Right ventricle myocardium superior (tissue), 1 donor: ENCODE results near the gene MTSS2. TPM values are rescaled to one million over a fixed set of nuclear protein-coding genes. Genes with fewer than 3 reads are reported as not detected.

Experiments used
- ATAC-seq: fragments of 200-7000 bp; cut with Tn5 transposase; one replicate; pipeline ENCODE4 v1.9.1; 2020; ENCODE audit warnings: mild to moderate bottlenecking; ENCODE audit not compliant: poor library complexity
- DNase-seq: peaks from one replicate; pipeline ENCODE4 v3.0.0-alpha.2; 2020
- intact Hi-C: fragments of 100-400 bp; cut with DNase I; formaldehyde crosslinking; loops from one replicate; pipeline ENCODE4 v1.11.2; 2022
- total RNA-seq: library from RNA; stranded (reverse); fragmentation: NEBNext Ultra II Directional; extraction: Animal tissue kit (Norgen Biotek cat#: 25700); gene quantifications from one replicate; pipeline ENCODE4 v1.2.1, GENCODE V29; 2021
- donor health status: DM: no; HTN: yes; CAD: no; lungs with severe emphysema.

The MTSS2 gene
- total RNA-seq, 1 donor from 2014 or later: 74.1 TPM

DNA sequence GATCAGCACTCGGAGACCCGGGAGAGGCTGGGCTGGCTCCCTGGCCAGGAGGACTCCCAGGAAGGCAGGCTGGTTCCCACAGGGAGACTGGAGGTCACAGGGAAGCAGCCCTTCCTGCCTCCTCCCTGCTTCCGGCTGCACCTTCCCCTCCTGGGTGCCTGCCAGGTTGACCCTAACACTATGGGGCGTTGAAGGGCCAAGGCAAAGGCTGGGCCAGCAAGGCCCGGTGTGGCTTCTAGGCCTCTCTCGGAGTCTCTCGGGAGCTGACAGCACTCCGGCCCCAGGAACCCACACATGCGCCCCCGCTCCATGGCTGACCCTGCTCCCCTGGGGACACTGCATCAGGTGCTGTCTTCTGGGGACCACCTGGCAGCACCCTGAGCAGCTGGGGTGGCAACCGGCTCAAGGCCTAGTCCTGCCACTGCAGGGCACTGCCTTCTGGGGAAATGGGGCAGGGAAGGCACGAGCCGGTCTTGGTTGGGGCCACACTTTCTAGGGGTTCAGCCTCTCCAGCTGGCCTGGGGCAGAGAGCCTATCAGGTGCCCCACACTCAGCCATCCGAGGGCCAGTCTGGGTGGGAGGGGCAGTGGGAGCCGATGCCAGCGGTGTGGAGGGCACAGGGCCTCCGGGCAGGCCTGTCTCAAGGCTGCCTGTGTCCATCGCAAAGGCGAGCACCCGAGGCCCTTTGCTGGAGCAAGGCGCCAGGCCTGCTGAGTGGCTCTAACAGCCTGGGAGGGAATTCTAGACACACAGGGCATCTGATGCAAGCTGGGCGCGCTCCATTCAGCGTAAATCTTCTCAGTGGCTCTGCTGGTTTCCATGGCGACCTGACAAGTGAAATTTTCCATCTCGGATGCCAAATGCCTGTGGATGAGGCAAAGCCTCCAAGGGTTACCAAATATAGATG lies 5.6 kb upstream of the MTSS2 start:
- intact Hi-C loops: no loop called here
- ATAC-seq (peak; percentile 8), DNase-seq (peak; percentile 80)

DNA sequence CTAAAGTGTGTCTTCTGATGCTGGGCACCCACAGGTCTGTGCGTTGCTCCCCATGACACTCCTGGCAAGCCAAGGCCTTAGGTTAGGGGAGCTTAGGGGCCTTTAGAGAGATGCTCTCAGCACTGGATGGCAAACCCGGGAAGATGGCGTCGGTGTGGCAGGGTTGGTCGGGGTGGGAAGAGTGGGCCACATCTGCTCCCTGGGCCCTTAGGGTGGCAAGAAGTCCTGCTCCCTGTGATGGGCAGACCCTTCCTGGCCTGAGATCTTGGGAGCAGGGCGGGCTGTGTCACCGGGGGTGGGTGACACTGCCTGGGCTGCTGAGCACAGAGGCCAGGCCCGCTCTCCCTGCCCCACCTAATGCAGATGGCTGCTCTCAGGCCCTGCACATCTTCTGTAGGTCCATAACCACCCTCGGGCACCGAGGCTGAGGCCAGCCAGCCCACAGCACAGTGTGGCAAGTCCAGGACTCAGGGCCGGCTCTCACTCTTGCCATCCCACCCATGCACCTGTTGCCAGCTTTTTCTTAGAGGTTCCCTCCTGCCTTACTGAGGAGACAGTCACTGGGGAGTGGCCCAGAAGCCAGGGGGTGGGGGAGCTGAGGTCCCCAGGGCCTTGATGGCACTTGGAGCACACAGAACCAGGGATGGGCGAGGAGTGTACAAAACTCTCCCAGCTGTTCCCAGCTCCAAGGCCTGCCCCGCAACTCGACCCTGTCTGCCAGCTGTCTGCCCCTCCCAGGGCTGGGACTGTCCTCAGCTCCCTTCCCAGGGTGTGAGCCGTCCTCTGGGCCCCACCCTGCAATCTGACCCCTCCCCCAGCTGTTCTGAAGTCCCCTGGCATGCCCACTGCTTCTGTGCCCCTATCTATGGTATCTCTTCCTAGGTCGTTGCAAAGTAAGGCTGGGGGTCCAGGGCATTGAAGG lies 4.4 kb upstream of the MTSS2 start:
- ATAC-seq (no peak), DNase-seq (peak; percentile 38)
- intact Hi-C loops: loop anchor here (5.0 kb wide), 1 partner anchor 47 kb away; no protein-coding TSS in a partner anchor

DNA sequence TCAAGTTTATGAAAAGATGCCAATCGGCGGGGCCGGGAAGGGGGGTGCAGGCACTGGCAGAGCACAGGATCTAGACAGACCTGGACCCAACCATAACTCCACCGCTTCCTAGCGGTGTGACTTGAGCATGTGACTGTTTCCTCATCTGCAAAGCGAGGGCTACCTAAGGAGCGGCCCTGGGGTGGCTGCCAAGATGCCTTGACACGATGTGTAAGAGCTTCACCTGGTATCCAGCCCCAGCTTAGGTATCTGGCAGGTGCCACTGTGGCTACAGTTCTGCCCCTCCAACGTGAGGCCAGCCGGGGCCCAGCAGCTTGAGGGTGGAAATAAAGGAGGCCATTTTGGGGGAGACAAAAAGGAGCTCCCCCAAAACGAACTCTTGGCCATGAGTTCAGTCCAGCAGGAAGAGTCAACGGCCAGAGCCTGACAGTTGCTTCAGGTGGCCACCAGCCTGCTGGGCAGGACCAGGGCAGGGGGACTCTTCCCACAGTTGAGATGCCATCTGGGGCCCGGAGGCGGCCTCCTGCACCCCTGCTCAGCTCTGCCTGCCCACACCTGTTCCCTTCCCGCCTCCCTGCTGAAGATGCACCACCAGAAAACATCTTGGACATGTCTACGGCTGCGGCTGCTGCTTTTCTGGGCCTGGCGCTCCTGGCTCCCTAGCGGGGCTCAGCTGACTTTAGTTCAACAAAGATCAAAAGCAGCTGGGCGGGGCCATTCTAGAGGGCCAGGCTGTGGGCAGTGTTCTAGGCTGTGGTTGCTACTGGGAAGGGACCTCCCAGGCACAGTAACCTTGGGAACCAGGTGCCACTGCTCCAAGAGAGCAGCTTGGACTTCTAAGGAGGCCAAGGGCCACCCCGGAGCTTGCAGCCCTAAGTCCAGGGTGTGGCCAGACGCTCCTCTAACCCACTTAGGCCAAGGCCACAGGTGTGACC lies 3.4 kb upstream of the MTSS2 start:
- intact Hi-C loops: loop anchor here (5.0 kb wide), 1 partner anchor 48 kb away; no protein-coding TSS in a partner anchor
- DNase-seq (peak; percentile 72), ATAC-seq (peak; percentile 18)

DNA sequence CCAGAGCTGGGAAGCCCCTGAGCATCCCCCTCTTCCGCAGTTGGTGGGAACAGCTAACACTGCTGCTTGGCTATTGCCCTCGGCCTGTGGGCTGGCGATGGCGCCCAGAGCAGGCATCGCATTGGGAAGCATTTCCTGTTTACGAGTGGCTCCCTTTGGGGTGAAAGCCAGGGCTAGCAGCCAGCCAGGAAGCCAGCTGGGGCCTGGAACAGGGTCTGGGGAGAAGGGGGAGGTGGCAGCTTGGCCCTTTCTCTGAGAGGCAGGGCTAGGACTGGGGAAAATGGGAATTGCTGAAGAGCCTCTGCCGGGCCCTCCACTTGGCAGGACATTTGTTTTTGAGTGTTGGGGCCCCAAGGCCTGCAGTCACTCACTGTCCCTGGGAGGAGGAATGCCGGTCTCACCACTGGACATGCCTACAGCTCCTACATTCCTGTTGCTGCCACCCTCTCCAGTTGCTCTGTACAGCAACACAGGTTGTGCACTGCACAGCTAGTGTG lies 2.4 kb upstream of the MTSS2 start:
- DNase-seq (peak; percentile 86), ATAC-seq (peak; percentile 28)
- intact Hi-C loops: loop anchor here (5.0 kb wide), 1 partner anchor 49 kb away; no protein-coding TSS in a partner anchor

DNA sequence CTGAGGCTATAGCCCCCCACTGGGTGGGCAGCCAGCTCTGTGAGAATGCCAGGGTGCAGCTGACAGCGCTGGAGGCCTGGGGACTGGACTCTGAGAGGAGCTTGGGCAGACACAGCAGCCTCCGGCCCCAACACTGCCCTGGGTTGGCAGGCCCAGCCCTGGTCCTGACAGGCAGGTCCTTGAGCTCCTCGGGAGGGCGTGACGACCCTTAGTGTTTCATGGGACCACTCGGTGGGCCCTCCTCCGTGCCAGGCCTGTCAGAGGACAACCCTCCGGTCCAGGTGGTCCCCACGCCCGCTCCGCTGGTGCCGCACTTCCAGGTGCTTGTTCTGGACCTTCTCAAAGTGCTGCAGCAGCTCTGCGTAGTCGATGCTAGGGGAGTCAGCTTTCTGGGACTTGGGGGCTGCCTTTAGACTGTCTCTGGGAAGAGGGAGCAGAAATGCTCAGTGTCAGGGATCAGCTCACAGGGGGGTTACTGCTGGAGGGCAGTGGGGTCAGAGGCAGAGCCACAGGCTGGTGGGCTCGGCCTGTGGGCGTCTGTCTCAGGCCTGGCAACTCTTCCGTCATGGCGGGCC lies 1.9 kb upstream of the MTSS2 start:
- intact Hi-C loops: loop anchor here (5.0 kb wide), 1 partner anchor 50 kb away; no protein-coding TSS in a partner anchor
- ATAC-seq: no peak
- peak; percentile 46 for DNase-seq

DNA sequence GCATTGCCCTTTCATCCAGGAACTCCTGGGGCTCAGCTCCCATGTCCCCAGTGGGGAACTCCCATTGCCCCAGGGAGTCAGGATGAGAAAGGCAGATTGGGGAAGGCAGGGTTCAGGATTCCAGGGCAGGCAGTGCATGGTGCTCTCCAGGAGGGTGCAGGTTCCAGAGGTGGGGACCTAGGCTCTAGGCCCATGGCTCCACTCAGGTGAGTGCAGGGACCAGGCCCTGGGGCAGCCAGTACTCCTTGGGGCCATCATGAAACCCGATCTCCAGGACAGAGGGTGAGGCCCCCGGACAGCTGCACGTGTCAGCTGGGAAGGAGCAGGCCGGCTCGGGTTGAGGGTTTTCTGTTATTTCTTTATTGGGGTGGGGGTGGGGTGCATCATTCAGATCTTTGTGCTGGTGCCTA lies 1.3 kb upstream of the MTSS2 start:
- intact Hi-C loops: loop anchor here (5.0 kb wide), 1 partner anchor 50 kb away; no protein-coding TSS in a partner anchor
- ATAC-seq (no peak), DNase-seq (peak; percentile 35)

DNA sequence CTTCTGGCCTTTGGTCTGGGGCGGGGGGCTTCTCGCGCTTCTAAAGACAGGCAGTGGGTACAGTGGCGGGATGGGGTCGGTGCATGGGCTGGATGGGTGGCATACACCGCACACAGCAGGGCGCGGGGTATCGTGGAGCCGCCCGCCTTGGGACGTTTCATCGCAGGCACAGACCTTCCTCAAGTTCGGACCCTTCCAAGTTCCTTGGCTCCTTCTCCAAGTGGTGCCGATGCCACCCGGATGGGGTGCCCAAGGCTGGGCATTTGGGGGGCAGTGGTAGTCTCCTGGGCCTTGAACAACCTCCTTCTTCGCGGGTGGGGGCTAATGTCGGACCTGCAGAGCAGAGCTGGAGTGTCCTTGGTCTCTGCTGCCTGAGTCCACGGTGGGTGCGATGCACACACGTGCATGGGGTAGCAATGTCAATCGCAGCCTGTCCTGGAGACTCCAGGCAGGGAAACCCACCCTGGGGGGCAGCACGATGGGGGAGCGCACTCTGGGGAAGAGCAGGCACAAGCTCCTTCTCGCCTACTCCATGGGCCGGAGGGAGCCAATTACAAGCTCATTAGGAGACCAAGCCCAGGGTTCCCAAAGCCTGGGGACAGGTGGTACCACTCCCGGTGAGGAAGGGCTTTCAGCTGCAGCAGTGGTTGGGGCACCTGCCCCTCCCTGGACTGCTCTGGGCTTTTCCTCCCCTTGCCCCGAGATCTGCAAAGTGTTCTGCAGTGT lies 686 bp upstream of the MTSS2 start:
- intact Hi-C loops: loop anchor here (5.0 kb wide), 1 partner anchor 51 kb away; no protein-coding TSS in a partner anchor
- no peak for DNase-seq
- no peak for ATAC-seq

DNA sequence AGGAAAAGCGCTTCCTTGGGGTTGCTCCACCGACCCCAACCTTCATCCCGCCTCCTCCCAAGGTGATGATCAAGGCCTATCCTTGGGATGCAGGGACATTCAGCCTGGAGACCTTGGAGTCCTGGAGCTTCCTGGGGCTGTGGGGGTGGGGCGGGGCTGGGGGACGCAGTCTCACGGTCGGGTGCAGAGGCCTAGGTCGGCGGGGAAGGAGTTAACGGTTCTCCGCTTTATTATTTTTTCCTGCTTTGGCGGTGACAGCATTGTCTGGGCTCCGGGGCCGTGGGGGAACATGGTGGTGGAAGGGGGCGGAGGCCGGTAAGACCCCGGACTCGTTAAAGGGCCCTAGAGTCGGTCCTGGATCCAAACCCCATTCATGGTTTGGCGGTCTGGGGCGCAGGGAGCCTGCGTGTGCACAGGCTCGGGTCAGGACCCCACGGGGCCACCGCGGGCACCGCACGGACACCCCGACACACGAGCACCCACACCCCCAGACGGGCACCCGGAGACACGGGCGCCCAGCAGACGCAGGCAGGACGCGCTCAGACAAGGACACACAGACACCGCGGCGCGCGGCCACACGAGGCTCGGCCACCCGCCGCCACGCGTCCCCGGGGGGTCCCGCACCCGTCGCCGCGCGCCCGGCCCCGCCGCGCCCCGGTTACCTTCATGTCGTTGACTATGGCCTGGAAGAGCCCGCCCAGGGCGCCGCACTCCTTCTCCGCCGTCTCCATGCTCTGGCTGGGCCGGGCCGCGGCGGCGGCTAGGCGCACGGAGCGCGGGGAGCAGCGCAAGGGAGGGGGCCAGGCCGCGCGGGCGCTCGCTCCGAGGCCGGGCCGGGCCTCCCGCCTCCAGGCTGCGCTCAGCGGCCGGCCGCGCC lies 554 bp downstream of the MTSS2 start:
- DNase-seq (peak; percentile 56), ATAC-seq (no peak)
- intact Hi-C loops: loop anchor here (5.0 kb wide), 1 partner anchor 52 kb away; no protein-coding TSS in a partner anchor

DNA sequence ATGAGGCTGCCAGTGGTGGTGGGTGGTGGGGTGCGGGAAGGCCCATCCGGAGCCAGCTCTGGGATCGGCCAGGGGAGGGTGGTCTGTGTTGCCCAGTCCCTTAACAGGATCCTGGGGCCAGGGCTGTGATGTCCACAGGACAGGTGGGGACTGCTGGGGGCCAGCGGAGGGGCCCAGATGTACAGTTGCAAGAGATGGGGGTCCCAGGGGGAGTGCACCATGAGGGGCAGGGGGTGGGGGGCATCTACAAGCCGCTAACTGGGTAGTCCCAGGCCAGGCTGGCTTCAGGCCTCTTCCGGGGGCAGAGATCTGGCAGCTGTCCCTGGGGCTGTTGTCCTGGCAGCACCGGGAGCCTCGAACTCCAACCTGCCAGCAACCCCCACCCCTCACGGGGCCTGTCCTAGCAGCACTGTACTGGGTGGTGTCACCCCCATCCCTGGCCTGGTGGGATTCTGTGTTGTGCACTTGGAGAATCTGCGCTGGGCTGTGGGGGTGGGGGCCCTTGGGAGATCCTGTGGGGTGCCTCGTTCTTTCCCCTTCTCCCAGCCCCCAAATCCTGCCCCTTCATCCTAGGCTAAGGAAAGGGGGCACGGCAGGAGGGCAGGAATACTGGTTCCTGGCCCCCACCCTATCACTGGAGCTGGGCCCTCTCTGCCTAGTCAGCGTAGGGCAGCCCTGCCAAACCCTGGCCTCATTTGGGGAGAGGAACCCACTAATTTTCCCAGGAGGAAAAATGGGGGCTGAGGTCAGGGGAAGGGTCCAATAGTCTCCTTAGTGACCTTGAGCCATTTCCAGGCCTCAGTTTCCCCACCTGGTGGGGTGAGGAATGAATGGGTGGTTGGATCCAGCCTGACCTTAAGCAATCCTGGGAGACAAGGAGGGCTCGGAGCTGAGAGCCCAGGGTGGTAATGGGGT lies 1.4 kb downstream of the MTSS2 start:
- DNase-seq: peak; percentile 61
- no peak for ATAC-seq
- intact Hi-C loops: loop anchor here (5.0 kb wide), 2 partner anchors 53 to 88 kb away; no protein-coding TSS in a partner anchor

DNA sequence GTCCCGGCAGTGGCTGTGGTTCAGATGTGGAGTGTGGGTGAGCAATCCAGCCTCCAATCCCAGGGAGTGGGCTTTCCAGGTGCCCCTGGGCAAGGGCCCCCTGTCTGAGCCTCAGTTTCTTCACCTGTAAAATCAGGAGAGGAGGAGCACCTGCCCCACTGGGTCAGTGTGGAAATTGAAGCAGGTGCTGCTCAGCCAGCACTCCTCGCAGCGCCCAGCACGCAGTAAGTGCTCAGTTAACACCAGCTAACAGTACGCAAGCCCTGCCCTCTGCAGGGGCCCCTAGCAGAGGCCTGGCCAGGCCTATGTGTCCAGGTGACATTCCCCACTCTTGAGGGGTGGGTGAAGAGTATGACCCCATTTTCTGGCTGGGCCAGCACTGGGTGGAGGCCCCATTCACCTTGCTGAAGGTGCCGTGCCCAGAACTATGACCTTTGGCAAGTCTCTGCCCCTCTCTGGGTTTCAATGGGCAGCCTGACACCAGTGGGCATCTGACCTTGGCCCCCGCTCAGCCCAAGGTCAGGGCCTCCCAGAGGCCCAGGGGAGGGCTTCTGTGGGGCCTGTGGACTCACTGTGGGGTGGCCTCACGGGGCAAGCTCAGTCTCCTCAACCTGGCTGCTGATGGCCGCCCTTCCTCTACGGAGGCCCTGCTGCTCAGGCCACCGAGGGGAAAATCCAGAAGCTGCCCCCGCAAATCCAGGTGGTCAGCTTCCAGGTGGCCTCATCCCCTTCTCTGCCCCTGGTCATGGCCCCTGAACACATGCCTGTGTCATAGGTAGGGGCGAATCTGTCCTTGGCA lies 2.5 kb downstream of the MTSS2 start:
- DNase-seq (peak; percentile 32), ATAC-seq (no peak)
- intact Hi-C loops: loop anchor here (5.0 kb wide), 1 partner anchor 89 kb away; no protein-coding TSS in a partner anchor

DNA sequence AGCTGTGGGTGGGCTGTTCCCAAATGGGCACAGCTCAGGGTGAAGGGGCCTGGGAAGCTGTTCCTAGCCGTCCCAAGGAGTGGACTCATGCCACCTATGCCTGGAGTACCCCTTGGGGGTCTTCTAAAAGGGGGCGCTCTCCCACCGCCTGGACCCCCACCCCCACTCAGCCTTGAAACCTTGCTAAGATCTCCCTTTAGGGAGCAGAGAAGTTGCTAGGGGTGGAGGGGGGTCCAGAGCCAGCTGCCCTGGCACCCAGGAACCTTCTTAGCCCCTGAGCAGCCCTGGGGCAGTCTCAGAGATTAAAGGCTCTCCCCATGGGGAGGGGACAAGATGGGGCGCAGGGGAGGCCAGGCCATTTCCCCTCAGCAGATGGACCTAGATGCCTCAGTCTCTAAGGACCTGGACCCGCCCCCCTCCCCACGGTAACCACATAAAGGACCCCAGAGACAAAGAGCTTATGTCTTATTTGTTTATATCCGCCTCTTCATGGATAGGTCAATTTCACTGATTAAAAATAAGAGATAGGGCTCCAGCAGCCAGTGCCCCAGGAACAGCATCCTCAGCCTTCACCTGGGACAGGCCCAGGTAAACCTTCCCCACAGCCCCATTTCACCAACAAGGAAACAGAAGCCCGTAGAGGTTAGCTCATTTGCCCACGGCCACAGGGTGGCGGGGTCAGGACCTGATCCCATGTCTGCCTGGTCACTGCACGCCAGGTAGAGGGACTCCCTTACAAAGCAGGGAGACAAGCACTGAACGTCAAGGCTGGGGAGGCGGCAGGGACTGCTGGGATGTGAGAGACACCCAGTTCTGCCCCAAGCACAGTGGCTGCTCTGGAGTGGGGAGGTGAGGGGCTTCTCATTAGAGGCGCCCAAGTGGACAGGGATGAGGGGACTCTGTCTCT lies 3.4 kb downstream of the MTSS2 start:
- no peak for ATAC-seq
- peak; percentile 35 for DNase-seq
- intact Hi-C loops: loop anchor here (5.0 kb wide), 1 partner anchor 90 kb away; no protein-coding TSS in a partner anchor

DNA sequence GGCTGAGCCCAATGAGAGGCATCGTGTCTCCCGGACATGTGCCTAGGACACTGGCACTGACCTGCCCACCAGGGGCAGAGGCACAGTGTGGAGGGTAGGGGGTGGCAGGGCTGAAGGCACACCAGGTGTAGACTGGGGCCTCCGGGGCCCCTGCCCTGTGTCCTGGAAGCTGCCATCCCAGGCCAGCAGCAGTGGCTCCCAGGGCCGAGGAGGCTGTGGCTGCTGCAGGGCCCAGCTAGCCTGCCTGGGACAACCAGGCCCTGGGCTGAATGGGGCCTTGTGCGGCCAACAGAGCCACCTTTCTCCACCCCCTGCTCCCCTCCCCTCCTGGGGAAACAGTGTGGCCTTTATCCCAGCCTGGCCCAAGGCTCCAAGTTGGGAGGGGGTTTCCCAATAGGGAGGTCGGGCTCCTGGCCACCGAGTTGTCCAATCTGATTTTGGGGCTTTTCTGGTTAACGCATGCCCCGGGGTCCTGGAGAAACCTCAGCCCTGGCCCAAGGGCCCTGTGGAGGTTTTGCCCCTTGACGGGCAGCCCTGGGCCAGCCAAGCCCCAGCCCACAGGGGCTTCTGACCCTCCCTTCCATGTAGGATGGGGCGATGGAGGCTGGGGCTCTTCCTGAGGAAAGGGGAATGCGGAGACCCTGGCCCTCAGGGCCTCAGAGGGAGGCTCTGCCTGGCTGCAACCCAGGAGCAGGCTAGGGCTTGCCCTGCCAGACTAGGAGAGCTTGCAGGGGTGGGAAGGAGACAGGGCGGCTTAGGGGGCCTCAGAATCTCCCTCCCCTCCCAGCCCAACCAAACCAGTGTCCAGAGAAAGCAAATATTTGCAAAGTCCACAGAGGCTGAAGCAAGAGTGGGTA lies 4.2 kb downstream of the MTSS2 start:
- intact Hi-C loops: loop anchor here (5.0 kb wide), 1 partner anchor 91 kb away; no protein-coding TSS in a partner anchor
- ATAC-seq: peak; percentile 5
- peak; percentile 41 for DNase-seq
